Measurements from ENCODE around the gene ZCCHC24.

The ZCCHC24 gene

GRCh38 chr10:79380946-79381721, 64.3 kb downstream of the ZCCHC24 start:
- TF ChIP-seq CTCF (IDR thresholded peaks at IDR 0.05; ENCODE audit: insufficient read depth, missing control alignments), result no peak
- DNase-seq (ENCODE audit: insufficient read length, low spot score) (no peak), FAIRE-seq (no peak)

GRCh38 chr10:79380125-79380945, 65.1 kb downstream of the ZCCHC24 start:
- TF ChIP-seq CTCF (IDR thresholded peaks at IDR 0.05; ENCODE audit: insufficient read depth, missing control alignments), result no peak
- no peak for FAIRE-seq
- DNase-seq (ENCODE audit: insufficient read length, low spot score), result no peak

- no peak for FAIRE-seq
- TF ChIP-seq CTCF (IDR thresholded peaks at IDR 0.05; ENCODE audit: insufficient read depth, missing control alignments), result no peak
- no peak for DNase-seq (ENCODE audit: insufficient read length, low spot score)
Measured at GRCh38 chr10:79379512-79380124, 65.8 kb downstream of the ZCCHC24 start.

- no peak for TF ChIP-seq CTCF (IDR thresholded peaks at IDR 0.05; ENCODE audit: insufficient read depth, missing control alignments)
- no peak for FAIRE-seq
- no peak for DNase-seq (ENCODE audit: insufficient read length, low spot score)
Measured at GRCh38 chr10:79378647-79379511, 66.5 kb downstream of the ZCCHC24 start.

- no peak for TF ChIP-seq CTCF (IDR thresholded peaks at IDR 0.05; ENCODE audit: insufficient read depth, missing control alignments)
- DNase-seq (ENCODE audit: insufficient read length, low spot score), result no peak
- no peak for FAIRE-seq
Measured at GRCh38 chr10:79378383-79378646, 67.1 kb downstream of the ZCCHC24 start.

- no peak for FAIRE-seq
- no peak for DNase-seq (ENCODE audit: insufficient read length, low spot score)
- TF ChIP-seq CTCF (IDR thresholded peaks at IDR 0.05; ENCODE audit: insufficient read depth, missing control alignments), result no peak
Measured at GRCh38 chr10:79377557-79378382, 67.7 kb downstream of the ZCCHC24 start.

All from D721Med (cell line).